GM23338 (cell line): ENCODE results near the gene CORO7. TPM values are rescaled to one million over a fixed set of nuclear protein-coding genes. Genes with fewer than 3 reads are reported as not detected.

ENCODE experiments used
- ATAC-seq: fragments of 200-7000 bp; cut with Tn5 transposase; 3 replicates; pipeline ENCODE4 v1.9.1; 2020
- DNase-seq: peaks from one replicate; pipeline ENCODE4 v3.0.0-alpha.2; 2015; ENCODE audit warnings: low spot score
- H2AFZ ChIP-seq: fragments of 200-600 bp; sonication (generic); 2 replicates; pipeline ENCODE4 v1.8.0; 2016; ENCODE audit warnings: antibody characterized with exemption, mild to moderate bottlenecking, moderate library complexity
- H3F3A ChIP-seq: fragments of 200-600 bp; sonication (generic); replicated peaks from 2 replicates; pipeline ENCODE4 v1.8.0; 2017; ENCODE audit warnings: antibody characterized with exemption, mixed run types, low read depth
- H3K27ac ChIP-seq: fragments of 200-600 bp; sonication (generic); 2 replicates; pipeline ENCODE4 v1.6.1; 2016; ENCODE audit warnings: low read depth
- H3K27me3 ChIP-seq: fragments of 200-600 bp; sonication (generic); 2 replicates; pipeline ENCODE4 v1.8.0; 2016; ENCODE audit warnings: mild to moderate bottlenecking, mixed run types, moderate library complexity; ENCODE audit not compliant: insufficient read depth
- H3K36me3 ChIP-seq: fragments of 200-600 bp; sonication (generic); 2 replicates; pipeline ENCODE4 v1.8.0; 2016; ENCODE audit warnings: mild to moderate bottlenecking; ENCODE audit not compliant: insufficient read depth
- H3K4me1 ChIP-seq: fragments of 200-600 bp; sonication (generic); 2 replicates; pipeline ENCODE4 v1.8.0; 2016; ENCODE audit warnings: mild to moderate bottlenecking, moderate library complexity; ENCODE audit not compliant: insufficient read depth
- H3K4me2 ChIP-seq: fragments of 200-600 bp; sonication (generic); 2 replicates; pipeline ENCODE4 v1.7.1; 2017; ENCODE audit warnings: mixed run types
- H3K4me3 ChIP-seq: fragments of 200-600 bp; sonication (generic); 2 replicates; pipeline ENCODE4 v1.6.1; 2016; ENCODE audit warnings: mixed run types
- H3K79me2 ChIP-seq: fragments of 200-600 bp; sonication (generic); replicated peaks from 2 replicates; pipeline ENCODE4 v1.8.0; 2017; ENCODE audit warnings: mild to moderate bottlenecking; ENCODE audit not compliant: insufficient read depth
- H3K9me2 ChIP-seq: fragments of 200-600 bp; sonication (generic); 2 replicates; pipeline ENCODE4 v1.8.0; 2017; ENCODE audit not compliant: insufficient read depth
- H4K20me1 ChIP-seq: fragments of 200-600 bp; sonication (generic); replicated peaks from 2 replicates; pipeline ENCODE4 v1.8.0; 2017; ENCODE audit warnings: mild to moderate bottlenecking; ENCODE audit not compliant: insufficient read depth
- H3K27ac Mint-ChIP-seq: 2 replicates; pipeline ENCODE4 v1.8.0; 2020; ENCODE audit warnings: inconsistent platforms, mild to moderate bottlenecking, moderate library complexity, mixed read lengths
- H3K27me3 Mint-ChIP-seq: 3 replicates; pipeline ENCODE4 v1.8.0; 2022; ENCODE audit warnings: low read depth, mild to moderate bottlenecking, moderate library complexity, mixed read lengths, inconsistent platforms; ENCODE audit not compliant: insufficient read depth, poor library complexity
- H3K36me3 Mint-ChIP-seq: 3 replicates; pipeline ENCODE4 v1.8.0; 2021; ENCODE audit warnings: low read depth, mild to moderate bottlenecking, inconsistent platforms, moderate library complexity, mixed read lengths
- H3K4me1 Mint-ChIP-seq: 3 replicates; pipeline ENCODE4 v1.8.0; 2020; ENCODE audit warnings: mild to moderate bottlenecking, inconsistent platforms, mixed read lengths
- H3K4me3 Mint-ChIP-seq: 3 replicates; pipeline ENCODE4 v1.8.0; 2021; ENCODE audit warnings: moderate library complexity, mild to moderate bottlenecking, inconsistent platforms, mixed read lengths
- H3K9me3 Mint-ChIP-seq: 3 replicates; pipeline ENCODE4 v1.8.0; 2020; ENCODE audit warnings: moderate library complexity, mild to moderate bottlenecking, inconsistent platforms, mixed read lengths
- CREB1 ChIP-seq: fragments of 250-450 bp; sonication (Bioruptor Pico); IDR thresholded peaks from 2 replicates; pipeline ENCODE4 v1.5.0; 2020; ENCODE audit warnings: low read depth, mild to moderate bottlenecking, moderate library complexity
- CTCF ChIP-seq, 2 experiments: fragments of 200-600 bp in 1 of 2; sonication (generic) in 1 of 2; conservative IDR thresholded peaks; 2 replicates each; pipeline versions ENCODE4 v1.5.1 to v1.6.1; 2016 to 2017; ENCODE audit warnings: antibody characterized with exemption in 2 of 2, low read depth in 2 of 2, mild to moderate bottlenecking in 2 of 2, moderate library complexity in 1 of 2
- ETS1 ChIP-seq: IDR thresholded peaks from 2 replicates; pipeline ENCODE4 v1.6.1; 2016; ENCODE audit warnings: antibody characterized with exemption
- EZH2 ChIP-seq: fragments of 200-600 bp; sonication (generic); IDR thresholded peaks from one replicate; pipeline ENCODE4 v1.8.0; 2017; ENCODE audit warnings: antibody characterized with exemption, mild to moderate bottlenecking, low read depth; ENCODE audit not compliant: unreplicated experiment
- EZH2phosphoT487 ChIP-seq: fragments of 200-600 bp; sonication (generic); IDR thresholded peaks from one replicate; pipeline ENCODE4 v1.8.1; 2018; ENCODE audit warnings: antibody characterized with exemption; ENCODE audit not compliant: unreplicated experiment
- JUNB ChIP-seq: IDR thresholded peaks from one replicate; pipeline ENCODE4 v1.6.1; 2016; ENCODE audit warnings: antibody characterized with exemption; ENCODE audit not compliant: unreplicated experiment
- NANOG ChIP-seq: IDR thresholded peaks from 2 replicates; pipeline ENCODE4 v1.6.1; 2016; ENCODE audit warnings: antibody characterized with exemption, borderline replicate concordance
- POLR2AphosphoS5 ChIP-seq: IDR thresholded peaks from 2 replicates; pipeline ENCODE4 v1.6.1; 2016; ENCODE audit warnings: antibody characterized with exemption, low read depth
- REST ChIP-seq: IDR thresholded peaks from one replicate; pipeline ENCODE4 v1.6.1; 2018; ENCODE audit warnings: antibody characterized with exemption; ENCODE audit not compliant: unreplicated experiment
- ZNF114 ChIP-seq: fragments of 250-450 bp; sonication (Bioruptor Pico); IDR thresholded peaks from 2 replicates; pipeline ENCODE4 v1.5.0; 2020; ENCODE audit warnings: mild to moderate bottlenecking, moderate library complexity
- ZNF331 ChIP-seq: fragments of 250-450 bp; sonication (Bioruptor Pico); IDR thresholded peaks from 2 replicates; pipeline ENCODE4 v1.5.0; 2020; ENCODE audit warnings: low read depth, mild to moderate bottlenecking, moderate library complexity
- ZNF462 ChIP-seq: fragments of 250-450 bp; sonication (Bioruptor Pico); IDR thresholded peaks from 2 replicates; pipeline ENCODE4 v1.5.0; 2020; ENCODE audit warnings: mild to moderate bottlenecking, moderate library complexity
- polyA plus RNA-seq: library from polyadenylated mRNA; unstranded; fragments of >200 nt; fragmentation: Nextera tagmentation; extraction: Ambion mirVana; gene quantifications from 2 replicates; pipeline ENCODE4 v1.2.1, GENCODE V29; 2016
- total RNA-seq: library from RNA; depleted of rRNA; stranded (reverse); fragments of >200 nt; shearing (Covaris generic); gene quantifications from 2 replicates; pipeline ENCODE4 v1.2.3, GENCODE V29; 2014

Gene CORO7
- total and polyA plus RNA-seq, 2 experiments from 2014 or later = 14.2 to 46.4 TPM

- no peak for ATAC-seq
- DNase-seq = no peak
- H3K79me2 ChIP-seq = peaks cover 78% of the 10 kb centered on the region
- no peaks in the 10 kb centered on the region for H3K27me3 ChIP-seq
- H3K27me3 Mint-ChIP-seq = peaks cover 43% of the 10 kb centered on the region
- H2AFZ ChIP-seq = no peak overlapping the region
- H3K4me1 ChIP-seq = peaks cover 7% of the 10 kb centered on the region
- H3K4me2 ChIP-seq = no peak overlapping the region
- H3K36me3 ChIP-seq = no peaks in the 10 kb centered on the region; the same call in 1 of the 2 replicates
- peaks cover 52% of the 10 kb centered on the region for H3K36me3 Mint-ChIP-seq
- H3K27ac Mint-ChIP-seq = no peak overlapping the region; the same call in 1 of the 2 replicates
- H3F3A ChIP-seq = peaks cover 35% of the 10 kb centered on the region
- H3K27ac ChIP-seq = no peak overlapping the region
- no peak for TF ChIP-seq POLR2AphosphoS5
- TF ChIP-seq REST = no peak
- no peak for TF ChIP-seq EZH2
- TF ChIP-seq CREB1 = no peak
- no peak for TF ChIP-seq ZNF331
- no peak for TF ChIP-seq ETS1
- TF ChIP-seq ZNF462 (CRISPR knock-in tag) = no peak
- no peak for TF ChIP-seq EZH2phosphoT487
- TF ChIP-seq NANOG = no peak
- TF ChIP-seq JUNB = no peak
- TF ChIP-seq CTCF (conservative IDR thresholded peaks at IDR 0.05; ENCODE audit: low read depth in 2 of 2) = no peak
- TF ChIP-seq ZNF114 (CRISPR knock-in tag) = no peak
- peaks cover 47% of the 10 kb centered on the region for H4K20me1 ChIP-seq
- peaks cover 4% of the 10 kb centered on the region; the same call in 1 of the 3 replicates for H3K4me1 Mint-ChIP-seq
- no peak overlapping the region for H3K4me3 Mint-ChIP-seq
- H3K9me3 Mint-ChIP-seq = peaks cover 18% of the 10 kb centered on the region
- no peak overlapping the region for H3K4me3 ChIP-seq
- no peaks in the 10 kb centered on the region for H3K9me2 ChIP-seq
These were observed 71.2 kb downstream of the CORO7 start for GRCh38 chr16:4344983-4345835.
